Heart left ventricle (tissue), 13 donors: ENCODE data around the gene C2orf68.

Experiments used
- CTCF ChIP-seq, 12 donors: fragments of 200-600 bp; sonication (generic) in 4 of 12; IDR thresholded peaks; one replicate each; pipeline versions ENCODE4 v1.5.0 to v1.8.0; 2018 to 2022; ENCODE audit warnings: antibody characterized with exemption in 12 of 12, mild to moderate bottlenecking in 5 of 12
- POLR2A ChIP-seq, 2 donors: fragments of 450-650 bp; IDR thresholded peaks; one replicate each; pipeline ENCODE4 v1.6.1; 2017; ENCODE audit warnings: antibody characterized with exemption in 2 of 2, mild to moderate bottlenecking in 2 of 2, moderate library complexity in 2 of 2
- donor health status: ischemic (EF 13 %, LVEDD 7.1; RV severe dilation, severe dysfunction).
- donor health status: DM: no; HTN: yes; CAD: no.
- donor health status: DM: no; HTN: no; CAD: no.
- donor health status: ischemic (EF 25% LVEDD 6.9; RV normal size, moderate dysfunction).
- donor health status: ischemic (EF 25% LVEDD 5.7; RV mildly dilated, moderate dysfunction).
- donor health status: ischemic (EF 35%, LVEDD 5.7; RV mildly dilated, moderate dysfunction).
- donor health status: nonischemic (EF 11% LVEDD 7.7; RV severe dilation, severe dysfunction).
- donor health status: DM: yes; HTN: yes; CAD: no.
- donor health status: PGD.
- donor health status: ischemic (EF 29% LVEDD 5.4; RV normal size, mild dysfunction).
- donor health status: nonischemic (EF 23%, LVEDD 6.1; RV moderate dilation, normal function).

DNA sequence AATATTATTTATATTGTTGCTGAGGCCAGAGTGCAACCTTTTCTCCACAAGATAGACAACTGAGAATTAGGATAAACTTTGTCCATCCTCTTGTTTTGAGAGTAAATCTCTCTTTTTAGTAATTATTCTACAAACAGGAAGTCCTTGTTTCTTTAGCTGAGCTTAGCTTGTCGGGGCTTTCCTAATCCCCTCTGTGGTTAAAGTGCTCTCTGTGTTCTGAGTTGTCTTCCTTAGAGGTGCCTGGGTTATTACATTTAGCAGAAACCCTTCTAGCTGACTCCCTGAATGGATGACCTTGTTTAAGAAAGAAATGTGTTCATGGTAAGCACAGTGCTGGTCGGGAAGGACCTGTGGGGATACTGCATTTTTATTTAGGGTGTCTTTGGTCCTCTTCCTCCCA is 16.8 kb upstream of the C2orf68 start:
- TF ChIP-seq CTCF (IDR thresholded peaks at IDR 0.05), result no peak
- no peak for TF ChIP-seq POLR2A (IDR thresholded peaks at IDR 0.05)
